HepG2 (cell line): ENCODE data around the gene SPON1. TPM values are rescaled to one million over a fixed set of nuclear protein-coding genes. Genes with fewer than 3 reads are reported as not detected.
"Not testable (repeated sequence)": the region's sequence is repeated elsewhere in the genome, so short reads cannot be mapped to it uniquely, and the experiment has no call there.

Experiments used
- ATAC-seq: fragments of 200-7000 bp; cut with Tn5 transposase; 3 replicates; pipeline ENCODE4 v1.9.1; 2020; ENCODE audit warnings: mild to moderate bottlenecking, moderate library complexity
- BruUV-seq: library from RNA; stranded (reverse); fragments of 400-500 nt; replicated peaks from 2 replicates; lab custom pipeline; 2021; lab: Mats Ljungman, UMichigan
- CTCF ChIA-PET: fragments of 300-600 bp; formaldehyde crosslinking; extraction: SDS; loops from one replicate; lab custom pipeline; 2021; ENCODE audit warnings: low total read pairs, inconsistent platforms, low intra/inter-chr PET ratio; lab: Yijun Ruan, JAX
- POLR2A ChIA-PET: fragments of 350-600 bp; sonication (Branson Sonifier 250); formaldehyde crosslinking; loops from one replicate; lab custom pipeline; 2020; ENCODE audit warnings: antibody characterized with exemption, inconsistent platforms; lab: Yijun Ruan, JAX
- DNase-seq: peaks from one replicate; pipeline ENCODE4 v3.0.0-alpha.2; 2015; ENCODE audit warnings: low spot score
- FAIRE-seq: peaks from 3 replicates; lab custom pipeline; 2011; peaks lifted over from hg19 to GRCh38; lab: Jason Lieb, UNC
- H2AFZ ChIP-seq: one replicate; pipeline ENCODE4 v1.6.1; 2011; ENCODE audit warnings: low read length, inconsistent platforms
- H3K27ac ChIP-seq: fragments of 300-600 bp; 3 replicates; pipeline ENCODE4 v1.8.0; 2011; ENCODE audit warnings: mixed run types, mild to moderate bottlenecking, mixed read lengths, low read length, inconsistent platforms; ENCODE audit not compliant: insufficient read depth; ENCODE audit errors: extremely low read length
- H3K27me3 ChIP-seq, 2 experiments: fragments of 200-600 bp in 1 of 2; 2 replicates in 1 of 2; 3 replicates in 1 of 2; pipeline versions ENCODE4 v1.6.0 to v1.8.0; 2011; ENCODE audit warnings: low read length in 2 of 2, mild to moderate bottlenecking in 2 of 2, moderate library complexity in 2 of 2, inconsistent platforms in 1 of 2; ENCODE audit not compliant: insufficient read depth in 2 of 2, control insufficient read depth in 1 of 2
- H3K36me3 ChIP-seq, 2 experiments: fragments of 200-600 bp in 1 of 2; replicated peaks in 1 of 2; 2 replicates in 1 of 2; 3 replicates in 1 of 2; pipeline versions ENCODE4 v1.5.1 to v1.8.0; 2011; ENCODE audit warnings: low read length in 2 of 2, inconsistent platforms in 1 of 2; ENCODE audit not compliant: insufficient read depth in 2 of 2, control insufficient read depth in 1 of 2
- H3K4me1 ChIP-seq: 2 replicates; pipeline ENCODE4 v1.5.1; 2012; ENCODE audit warnings: low read length, inconsistent platforms; ENCODE audit not compliant: insufficient read depth
- H3K4me2 ChIP-seq: 2 replicates; pipeline ENCODE4 v1.6.0; 2011; ENCODE audit warnings: low read depth, low read length, inconsistent platforms
- H3K4me3 ChIP-seq, 3 experiments: fragments of 200-600 bp in 1 of 3; sonication (generic), shearing (Covaris generic) in 1 of 3; replicated peaks in 1 of 3; 2 replicates each; pipeline ENCODE4 v1.5.1; 2011 to 2016; ENCODE audit warnings: low read length in 3 of 3, inconsistent platforms in 2 of 3, low read depth in 2 of 3, mild to moderate bottlenecking in 2 of 3, control low read depth in 1 of 3, mixed read lengths in 1 of 3; ENCODE audit not compliant: insufficient read depth in 1 of 3
- H3K79me2 ChIP-seq: one replicate; pipeline ENCODE4 v1.6.1; 2011; ENCODE audit warnings: low read length, inconsistent platforms; ENCODE audit not compliant: insufficient read depth
- H3K9ac ChIP-seq: 2 replicates; pipeline ENCODE4 v1.6.0; 2011; ENCODE audit warnings: mild to moderate bottlenecking, low read depth, low read length, inconsistent platforms; ENCODE audit not compliant: insufficient read depth
- H3K9me3 ChIP-seq: 2 replicates; pipeline ENCODE4 v1.5.1; 2012; ENCODE audit warnings: mild to moderate bottlenecking, low read length
- H4K20me1 ChIP-seq: 2 replicates; pipeline ENCODE4 v1.6.0; 2011; ENCODE audit warnings: inconsistent platforms, mild to moderate bottlenecking, low read length, moderate library complexity; ENCODE audit not compliant: insufficient read depth
- ATF7 ChIP-seq, 2 experiments: fragments of 450-650 bp in 1 of 2; sonication (generic) in 1 of 2; formaldehyde crosslinking in 1 of 2; IDR thresholded peaks; 2 replicates each; pipeline versions ENCODE4 v1.4.0 to v1.6.1; 2016 to 2020; ENCODE audit warnings: antibody characterized with exemption in 1 of 2, mild to moderate bottlenecking in 1 of 2, missing genetic modification reagents in 1 of 2
- PBX2 ChIP-seq: IDR thresholded peaks from 2 replicates; pipeline ENCODE4 v1.6.1; 2016; ENCODE audit warnings: control low read depth
- WGBS: methylation state at CpG from one replicate; pipeline ENCODE4 v1.1.6; 2017; ENCODE audit warnings: low lambda C conversion rate; 5-methylcytosine and 5-hydroxymethylcytosine counted together
- in situ Hi-C: cut with HindIII; loops from 2 replicates; pipeline ENCODE4 v1.10.0; 2017; ENCODE audit warnings: low pct_unique_long_range_greater_than_20kb; ENCODE audit not compliant: extremely low pct_ligation_motif_present
- intact Hi-C: fragments of 100-400 bp; cut with micrococcal nuclease; formaldehyde crosslinking; loops from one replicate; pipeline ENCODE4 v1.10.0; 2022; ENCODE audit not compliant: unreplicated experiment
- polyA plus RNA-seq, 8 experiments: library from polyadenylated mRNA; depleted of rRNA in 3 of 8; stranded (reverse) in 7 of 8; unstranded in 1 of 8; fragments of >200 nt; fragmentation: Illumina TruSeq in 4 of 8; extraction: Trizol in 4 of 8; gene quantifications; 2 replicates each; pipeline versions ENCODE4 v1.2.1 to v1.2.3, GENCODE V29; 2011 to 2016; ENCODE audit warnings: low read depth in 4 of 8, missing spikeins in 1 of 8, mixed read lengths in 1 of 8; ENCODE audit not compliant: insufficient read depth in 1 of 8
- total RNA-seq, 5 experiments: library from RNA; depleted of rRNA; stranded (reverse); fragments of >200 nt; fragmentation: Illumina TruSeq; extraction: Trizol; gene quantifications; 2 replicates each; pipeline ENCODE4 v1.2.3, GENCODE V29; 2016; ENCODE audit warnings: low read depth in 1 of 5

Gene SPON1
- total and polyA plus RNA-seq, 2 of the 13 experiments (the other 11 are each of a cell fraction or from before 2014, with no cell fraction given) = not detected

- ATAC-seq (no peak), DNase-seq (no peak), FAIRE-seq (no peak)
- CTCF ChIA-PET = no interaction called here
- 0% methylated on average over 1 of the region's 5 CpGs for WGBS
- POLR2A ChIA-PET = no interaction called here
- BruUV-seq = no TSS peak
- Histone ChIP-seq H2AFZ (no peak overlapping the region), H3K36me3 (no peaks in the 10 kb centered on the region), H3K9ac (no peak overlapping the region), H3K4me3 (no peak overlapping the region), H3K27me3 (peaks cover 0 to 14% of the 10 kb centered on the region in 2 experiments; a peak in 2 of 5 replicates), H3K27ac (no peak overlapping the region), H3K4me1 (no peaks in the 10 kb centered on the region)
- in situ Hi-C loops = loop anchor here (5.0 kb wide), 1 partner anchor 479 kb away; no protein-coding TSS in a partner anchor
- intact Hi-C loops = no loop called here
- TF ChIP-seq ATF7 (IDR thresholded peaks at IDR 0.05) = peak; percentile 88
- TF ChIP-seq ATF7 (CRISPR knock-in tag; IDR thresholded peaks at IDR 0.05) = no peak
- no peak for TF ChIP-seq PBX2
- TF ChIP-seq, all 625 proteins: peak for 1
- Histone ChIP-seq H3K79me2 (no peaks in the 10 kb centered on the region), H3K4me2 (no peak overlapping the region), H3K9me3 (no peaks in the 10 kb centered on the region), H4K20me1 (0 out of 2 replicates have a peak, but pooled peaks cover 2% of the 10 kb centered on the region)
Observed at GRCh38 chr11:14251754-14252153, 289.2 kb downstream of the SPON1 start.

- not testable (repeated sequence) for H3K27ac ChIP-seq
Observed at GRCh38 chr11:14252501-14252900, 290.0 kb downstream of the SPON1 start.

More at GRCh38 chr11:14252501-14252900, 290.0 kb downstream of the SPON1 start:
- FAIRE-seq, H3K9ac ChIP-seq, H3K9me3 ChIP-seq, H3K79me2 ChIP-seq, CTCF ChIA-PET, BruUV-seq, POLR2A ChIA-PET, H4K20me1 ChIP-seq, H2AFZ ChIP-seq, DNase-seq, ATAC-seq, H3K36me3 ChIP-seq, H3K27me3 ChIP-seq, H3K4me3 ChIP-seq, H3K4me1 ChIP-seq, H3K4me2 ChIP-seq, intact Hi-C loops: not testable (repeated sequence)
- in situ Hi-C loops = loop anchor here (5.0 kb wide), 1 partner anchor 480 kb away; no protein-coding TSS in a partner anchor
- 100% methylated on average over 3 of the region's 12 CpGs for WGBS
